ENCODE data around the gene PLEKHH1.

- TF ChIP-seq CTCF (conservative IDR thresholded peaks at IDR 0.05; ENCODE audit: low read depth in 2 of 2): no peak
- TF ChIP-seq REST (IDR thresholded peaks at IDR 0.05; ENCODE audit: unreplicated experiment): no peak
- no peak for TF ChIP-seq EZH2 (IDR thresholded peaks at IDR 0.05; ENCODE audit: low read depth, unreplicated experiment)
- no peak for TF ChIP-seq POLR2AphosphoS5 (IDR thresholded peaks at IDR 0.05; ENCODE audit: low read depth)
- no peak for TF ChIP-seq CREB1 (CRISPR knock-in tag; IDR thresholded peaks at IDR 0.05; ENCODE audit: low read depth)
- no peak for TF ChIP-seq EZH2phosphoT487 (IDR thresholded peaks at IDR 0.05; ENCODE audit: unreplicated experiment)
Observed at GRCh38 chr14:67528276-67528675, 4.8 kb upstream of the PLEKHH1 start.

Data from GM23338 (cell line).